ENCODE results near the gene BCL2L12. TPM values are rescaled to one million over a fixed set of nuclear protein-coding genes. Genes with fewer than 3 reads are reported as not detected.

The BCL2L12 gene
- total RNA-seq, 6 donors from 2014 or later: 4.2 to 21.3 (median 14.1) TPM

- H3K4me1 ChIP-seq: no peaks in the 10 kb centered on the region
- no peak overlapping the region for H3K4me3 ChIP-seq
- no peaks in the 10 kb centered on the region for H3K27me3 ChIP-seq
- H3K27ac ChIP-seq: no peak overlapping the region
- ATAC-seq (ENCODE audit: low FRiP score in 2 of 2) (no peak), DNase-seq (peak in 1 of 2 donors; percentile 80)
- H3K36me3 ChIP-seq: peaks cover 34 to 94% (median 83%) of the 10 kb centered on the region in 4 donors
- no peaks in the 10 kb centered on the region for H3K9me3 ChIP-seq
- no peak for TF ChIP-seq POLR2A (IDR thresholded peaks at IDR 0.05)
- TF ChIP-seq CTCF (IDR thresholded peaks at IDR 0.05): no peak
- TF ChIP-seq POLR2AphosphoS5 (IDR thresholded peaks at IDR 0.05): no peak
- no peak for TF ChIP-seq EP300 (IDR thresholded peaks at IDR 0.05)
- 95 to 96% methylated on average over 55 to 58 of the region's 58 CpGs for WGBS, 2 donors
Observed at GRCh38 chr19:49652551-49653465, 12.9 kb upstream of the BCL2L12 start.

GRCh38 chr19:49653466-49653806 lies 12.3 kb upstream of the BCL2L12 start:
- Histone ChIP-seq H3K4me3 (no peak overlapping the region), H3K27ac (no peak overlapping the region), H3K4me1 (no peaks in the 10 kb centered on the region), H3K27me3 (no peaks in the 10 kb centered on the region), H3K9me3 (no peaks in the 10 kb centered on the region), H3K36me3 (peaks cover 34 to 96% (median 87%) of the 10 kb centered on the region in 4 donors)
- TF ChIP-seq POLR2A (IDR thresholded peaks at IDR 0.05) (no peak), POLR2AphosphoS5 (IDR thresholded peaks at IDR 0.05) (no peak), CTCF (IDR thresholded peaks at IDR 0.05) (no peak), EP300 (IDR thresholded peaks at IDR 0.05) (no peak)
- 85 to 95% methylated on average over 11 to 13 of the region's 13 CpGs for WGBS, 2 donors
- ATAC-seq (ENCODE audit: low FRiP score in 2 of 2) (no peak), DNase-seq (peak in 1 of 2 donors; percentile 78)

GRCh38 chr19:49654581-49654980 lies 11.2 kb upstream of the BCL2L12 start:
- 86 to 92% methylated on average over 10 of the region's 10 CpGs for WGBS, 2 donors
- Histone ChIP-seq H3K36me3 (peaks cover 42 to 97% (median 93%) of the 10 kb centered on the region in 4 donors), H3K27ac (no peak overlapping the region), H3K27me3 (no peaks in the 10 kb centered on the region), H3K4me1 (no peaks in the 10 kb centered on the region), H3K9me3 (no peaks in the 10 kb centered on the region), H3K4me3 (no peak overlapping the region)
- ATAC-seq (ENCODE audit: low FRiP score in 2 of 2) (no peak), DNase-seq (peak in 1 of 2 donors; percentile 56)
- TF ChIP-seq POLR2AphosphoS5 (IDR thresholded peaks at IDR 0.05) (no peak), EP300 (IDR thresholded peaks at IDR 0.05) (no peak), POLR2A (IDR thresholded peaks at IDR 0.05) (no peak)

- H3K4me3 ChIP-seq: no peak overlapping the region
- DNase-seq (peak in 1 of 2 donors; percentile 36), ATAC-seq (ENCODE audit: low FRiP score in 2 of 2) (no peak)
- TF ChIP-seq EP300 (IDR thresholded peaks at IDR 0.05) (no peak), POLR2A (IDR thresholded peaks at IDR 0.05) (no peak), CTCF (IDR thresholded peaks at IDR 0.05) (no peak), POLR2AphosphoS5 (IDR thresholded peaks at IDR 0.05) (no peak)
- H3K36me3 ChIP-seq: peaks cover 42 to 98% (median 90%) of the 10 kb centered on the region in 4 donors
- no peaks in the 10 kb centered on the region for H3K9me3 ChIP-seq
- H3K4me1 ChIP-seq: no peaks in the 10 kb centered on the region
- 84 to 98% methylated on average over 7 to 19 of the region's 23 CpGs for WGBS, 2 donors
- no peak overlapping the region for H3K27ac ChIP-seq
- no peaks in the 10 kb centered on the region for H3K27me3 ChIP-seq
Observed at GRCh38 chr19:49655570-49656455, 9.9 kb upstream of the BCL2L12 start.

Data from upper lobe of left lung (tissue), 6 donors.